Epidermal melanocyte (primary cell): ENCODE results near the gene AHNAK2.

Experiments used
- DNase-seq: peaks from one replicate; pipeline ENCODE4 v3.0.0; 2011; ENCODE audit warnings: low spot score; ENCODE audit not compliant: insufficient read length

AHNAK2 gene

GRCh38 chr14:105012171-105012985, 34.2 kb upstream of the AHNAK2 start:
- DNase-seq: peak; percentile 26

GRCh38 chr14:105011312-105011990, 33.3 kb upstream of the AHNAK2 start:
- no peak for DNase-seq

- DNase-seq: no peak
These were observed 32.7 kb upstream of the AHNAK2 start for GRCh38 chr14:105010891-105011291.

- no peak for DNase-seq
These were observed 31.9 kb upstream of the AHNAK2 start for GRCh38 chr14:105010106-105010505.

- DNase-seq: no peak
These were observed 29.6 kb upstream of the AHNAK2 start for GRCh38 chr14:105007593-105008264.

- DNase-seq: no peak
These were observed 28.8 kb upstream of the AHNAK2 start for GRCh38 chr14:105006831-105007592.

GRCh38 chr14:105005929-105006830, 28.0 kb upstream of the AHNAK2 start:
- no peak for DNase-seq

- no peak for DNase-seq
These were observed 27.3 kb upstream of the AHNAK2 start for GRCh38 chr14:105005329-105005928.

GRCh38 chr14:104999361-104999760, 21.2 kb upstream of the AHNAK2 start:
- no peak for DNase-seq

- no peak for DNase-seq
These were observed 20.6 kb upstream of the AHNAK2 start for GRCh38 chr14:104998801-104999200.

GRCh38 chr14:104996483-104996882, 18.3 kb upstream of the AHNAK2 start:
- no peak for DNase-seq

- no peak for DNase-seq
These were observed 17.9 kb upstream of the AHNAK2 start for GRCh38 chr14:104996032-104996431.

- no peak for DNase-seq
These were observed 16.8 kb upstream of the AHNAK2 start for GRCh38 chr14:104994978-104995377.

GRCh38 chr14:104993808-104994591, 15.8 kb upstream of the AHNAK2 start:
- no peak for DNase-seq

GRCh38 chr14:104993306-104993705, 15.1 kb upstream of the AHNAK2 start:
- DNase-seq: no peak

- no peak for DNase-seq
These were observed 14.3 kb upstream of the AHNAK2 start for GRCh38 chr14:104992501-104992900.

GRCh38 chr14:104991896-104992230, 13.7 kb upstream of the AHNAK2 start:
- no peak for DNase-seq

- no peak for DNase-seq
These were observed 11.8 kb upstream of the AHNAK2 start for GRCh38 chr14:104989951-104990303.

GRCh38 chr14:104989236-104989950, 11.2 kb upstream of the AHNAK2 start:
- no peak for DNase-seq
